H9 (cell line): ENCODE data around the gene PEX5. TPM values are rescaled to one million over a fixed set of nuclear protein-coding genes. Genes with fewer than 3 reads are reported as not detected.

Experiments
- DNase-seq: peaks from one replicate; pipeline ENCODE4 v3.0.0-alpha.2; 2017
- H2AFZ ChIP-seq: one replicate; pipeline ENCODE4 v1.6.1; 2013; ENCODE audit warnings: mild to moderate bottlenecking, low read length, control low read depth, moderate library complexity
- H2AK5ac ChIP-seq: 2 replicates; pipeline ENCODE4 v1.6.1; 2013; ENCODE audit warnings: low read length, control low read depth, mixed read lengths; ENCODE audit not compliant: insufficient read length
- H2BK120ac ChIP-seq: one replicate; pipeline ENCODE4 v1.6.1; 2013; ENCODE audit warnings: low read depth, mild to moderate bottlenecking, low read length, control low read depth, inconsistent platforms; ENCODE audit not compliant: poor library complexity, severe bottlenecking
- H2BK12ac ChIP-seq: 2 replicates; pipeline ENCODE4 v1.6.1; 2013; ENCODE audit warnings: low read length, control low read depth, mixed read lengths, low read depth; ENCODE audit not compliant: insufficient read length
- H2BK15ac ChIP-seq: 2 replicates; pipeline ENCODE4 v1.6.1; 2013; ENCODE audit warnings: low read depth, low read length, control low read depth
- H2BK20ac ChIP-seq: one replicate; pipeline ENCODE4 v1.6.1; 2013; ENCODE audit warnings: low read depth, mild to moderate bottlenecking, low read length, control low read depth, inconsistent platforms; ENCODE audit not compliant: poor library complexity, severe bottlenecking
- H2BK5ac ChIP-seq: 2 replicates; pipeline ENCODE4 v1.6.1; 2013; ENCODE audit warnings: low read length, control low read depth, mixed read lengths; ENCODE audit not compliant: insufficient read length
- H3K14ac ChIP-seq: 2 replicates; pipeline ENCODE4 v1.6.1; 2013; ENCODE audit warnings: low read length, control low read depth; ENCODE audit not compliant: insufficient read depth
- H3K18ac ChIP-seq: 2 replicates; pipeline ENCODE4 v1.6.1; 2013; ENCODE audit warnings: low read depth, mild to moderate bottlenecking, mixed read lengths, low read length, control low read depth; ENCODE audit not compliant: insufficient read length
- H3K23ac ChIP-seq: 2 replicates; pipeline ENCODE4 v1.6.1; 2013; ENCODE audit warnings: low read length, control low read depth, mixed read lengths, low read depth; ENCODE audit not compliant: insufficient read length
- H3K23me2 ChIP-seq: 2 replicates; pipeline ENCODE4 v1.6.1; 2013; ENCODE audit warnings: low read depth, mild to moderate bottlenecking, mixed read lengths, low read length, control low read depth; ENCODE audit not compliant: insufficient read length, poor library complexity, severe bottlenecking
- H3K27ac ChIP-seq: 2 replicates; pipeline ENCODE4 v1.5.1; 2013; ENCODE audit warnings: low read length, control low read depth, mixed read lengths, low read depth; ENCODE audit not compliant: insufficient read length
- H3K27me3 ChIP-seq: 2 replicates; pipeline ENCODE4 v1.6.1; 2013; ENCODE audit warnings: low read length, control low read depth, inconsistent platforms; ENCODE audit not compliant: insufficient read depth
- H3K4ac ChIP-seq: 2 replicates; pipeline ENCODE4 v1.6.1; 2013; ENCODE audit warnings: low read depth, mild to moderate bottlenecking, control low read depth, inconsistent platforms, low read length, moderate library complexity
- H3K4me1 ChIP-seq: 2 replicates; pipeline ENCODE4 v1.6.1; 2013; ENCODE audit warnings: low read length, control low read depth, inconsistent platforms; ENCODE audit not compliant: insufficient read depth
- H3K4me2 ChIP-seq: 2 replicates; pipeline ENCODE4 v1.6.1; 2013; ENCODE audit warnings: low read length, control low read depth, mixed read lengths; ENCODE audit not compliant: insufficient read length, insufficient read depth
- H3K56ac ChIP-seq: 2 replicates; pipeline ENCODE4 v1.6.1; 2013; ENCODE audit warnings: low read depth, mild to moderate bottlenecking, mixed read lengths, low read length, control low read depth; ENCODE audit not compliant: insufficient read length
- H3K79me1 ChIP-seq: 2 replicates; pipeline ENCODE4 v1.6.1; 2013; ENCODE audit warnings: low read depth, mild to moderate bottlenecking, moderate library complexity, low read length, control low read depth, inconsistent platforms; ENCODE audit not compliant: insufficient read depth, poor library complexity, severe bottlenecking
- H3K79me2 ChIP-seq: 2 replicates; pipeline ENCODE4 v1.6.1; 2013; ENCODE audit warnings: low read length, control low read depth, inconsistent platforms; ENCODE audit not compliant: insufficient read depth
- H3K9ac ChIP-seq: 2 replicates; pipeline ENCODE4 v1.6.1; 2013; ENCODE audit warnings: low read length, control low read depth, mixed read lengths; ENCODE audit not compliant: insufficient read length; ENCODE audit errors: extremely low read depth
- H3K9me3 ChIP-seq: one replicate; pipeline ENCODE4 v1.6.1; 2013; ENCODE audit warnings: low read depth, low read length, inconsistent platforms; ENCODE audit not compliant: control insufficient read depth
- H3T11ph ChIP-seq: one replicate; pipeline ENCODE4 v1.6.1; 2013; ENCODE audit warnings: mild to moderate bottlenecking, low read length, control low read depth, inconsistent platforms
- H4K20me1 ChIP-seq: one replicate; pipeline ENCODE4 v1.6.1; 2013; ENCODE audit not compliant: control insufficient read depth, insufficient read length, insufficient read depth
- H4K5ac ChIP-seq: 2 replicates; pipeline ENCODE4 v1.6.1; 2013; ENCODE audit warnings: low read depth, mild to moderate bottlenecking, mixed read lengths, low read length, control low read depth; ENCODE audit not compliant: insufficient read length
- H4K8ac ChIP-seq: replicated peaks from 2 replicates; pipeline ENCODE4 v1.6.1; 2013; ENCODE audit warnings: low read length, control low read depth, mixed read lengths, low read depth; ENCODE audit not compliant: insufficient read length
- H4K91ac ChIP-seq: 2 replicates; pipeline ENCODE4 v1.6.1; 2013; ENCODE audit warnings: low read depth, mild to moderate bottlenecking, moderate library complexity, mixed read lengths, low read length, control low read depth; ENCODE audit not compliant: insufficient read length
- H3K27ac Mint-ChIP-seq, 3 experiments: 2 replicates in 2 of 3; 3 replicates in 1 of 3; pipeline ENCODE4 v1.8.0; 2020 to 2021; ENCODE audit warnings: mixed read lengths in 3 of 3, mild to moderate bottlenecking in 1 of 3, moderate library complexity in 1 of 3
- H3K27me3 Mint-ChIP-seq: 2 replicates; pipeline ENCODE4 v1.8.0; 2021; ENCODE audit warnings: low read depth, mild to moderate bottlenecking, moderate library complexity, mixed read lengths
- H3K36me3 Mint-ChIP-seq, 3 experiments: 2 replicates in 2 of 3; 3 replicates in 1 of 3; pipeline ENCODE4 v1.8.0; 2020 to 2021; ENCODE audit warnings: low read depth in 3 of 3, mixed read lengths in 3 of 3; ENCODE audit not compliant: insufficient read depth in 1 of 3
- H3K4me1 Mint-ChIP-seq, 2 experiments: 2 replicates each; pipeline ENCODE4 v1.8.0; 2020; ENCODE audit warnings: mixed read lengths in 2 of 2
- H3K4me3 Mint-ChIP-seq, 2 experiments: 2 replicates in 1 of 2; 3 replicates in 1 of 2; pipeline ENCODE4 v1.8.0; 2020 to 2021; ENCODE audit warnings: mild to moderate bottlenecking in 2 of 2, mixed read lengths in 2 of 2, moderate library complexity in 1 of 2
- H3K9me3 Mint-ChIP-seq, 2 experiments: 2 replicates in 1 of 2; 3 replicates in 1 of 2; pipeline ENCODE4 v1.8.0; 2020; ENCODE audit warnings: mild to moderate bottlenecking in 2 of 2, mixed read lengths in 2 of 2, moderate library complexity in 1 of 2
- WGBS: extraction: QIAGEN DNeasy Blood & Tissue Kit; methylation state at CpG from one replicate; pipeline ENCODE4 v1.1.7; 2013; ENCODE audit warnings: missing lambda C conversion rate, low lambda C conversion rate, mixed read lengths; ENCODE audit not compliant: insufficient read length; ENCODE audit errors: extremely low coverage; 5-methylcytosine and 5-hydroxymethylcytosine counted together
- total RNA-seq: library from RNA; stranded (reverse); gene quantifications from 2 replicates; pipeline ENCODE4 v1.2.1, GENCODE V29; 2021
- TF ChIP-seq, protein P1 (sequence below): fragments of 200-600 bp; sonication (generic); conservative IDR thresholded peaks from 3 replicates; pipeline ENCODE4 v1.8.0; 2021; ENCODE audit warnings: antibody characterized with exemption, mild to moderate bottlenecking

Gene PEX5
- total RNA-seq, 1 experiment from 2014 or later, result 40.5 TPM

DNA sequence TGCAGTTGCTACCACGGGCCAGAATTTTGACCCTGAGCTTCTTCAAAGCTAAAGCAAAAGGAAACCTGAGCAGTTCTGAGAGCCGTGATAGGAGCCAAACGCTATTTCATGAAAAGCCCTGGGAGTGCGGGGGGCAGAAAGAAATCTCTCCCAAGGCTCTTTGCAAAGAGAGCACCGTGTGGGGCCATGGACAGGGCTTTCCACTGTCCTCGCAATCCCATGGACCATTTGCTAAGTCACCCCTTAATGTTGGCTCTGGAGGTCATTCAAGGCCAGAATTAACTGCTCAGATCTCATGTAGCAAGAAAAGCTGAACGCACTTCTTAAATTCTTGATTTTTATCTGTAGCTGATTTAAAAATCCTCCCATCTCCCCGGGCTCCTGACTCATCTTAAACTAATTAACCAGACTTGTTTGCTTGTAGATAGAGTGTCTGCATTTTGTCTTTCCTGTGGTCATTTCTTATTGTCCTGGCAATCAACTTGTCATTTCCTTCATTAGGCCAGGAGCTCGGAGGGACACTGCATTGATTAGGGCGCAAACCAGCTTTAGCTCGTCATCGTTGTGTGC is 34.5 kb upstream of the PEX5 start:
- Histone ChIP-seq H3K56ac (no peak overlapping the region), H2BK120ac (no peak overlapping the region), H3K14ac (no peak overlapping the region), H2BK5ac (no peak overlapping the region), H4K20me1 (no peaks in the 10 kb centered on the region), H3K23ac (no peak overlapping the region), H2BK15ac (no peak overlapping the region), H3K23me2 (no peaks in the 10 kb centered on the region), H3K9ac (no peak overlapping the region), H2AK5ac (no peak overlapping the region), H3K9me3 (no peaks in the 10 kb centered on the region), H3T11ph (no peak overlapping the region), H3K79me2 (no peaks in the 10 kb centered on the region), H3K27ac (no peak overlapping the region), H3K79me1 (no peaks in the 10 kb centered on the region), H3K4me2 (no peak overlapping the region), H3K18ac (no peak overlapping the region), H2BK12ac (no peak overlapping the region), H4K5ac (no peak overlapping the region), H2AFZ (no peak overlapping the region), H4K91ac (no peak overlapping the region), H3K4ac (no peak overlapping the region), H3K4me1 (no peaks in the 10 kb centered on the region), H3K27me3 (no peaks in the 10 kb centered on the region), H2BK20ac (no peak overlapping the region), H4K8ac (no peak overlapping the region)
- no peaks in the 10 kb centered on the region for H3K9me3 Mint-ChIP-seq
- H3K36me3 Mint-ChIP-seq, result peaks cover 0 to 14% (median 13%) of the 10 kb centered on the region in 3 experiments; a peak in 6 of 7 replicates
- H3K27me3 Mint-ChIP-seq, result no peaks in the 10 kb centered on the region; the same call in 1 of the 2 replicates
- H3K27ac Mint-ChIP-seq, result no peak overlapping the region
- no CpG with 5 or more reads among the region's 12 CpGs for WGBS
- H3K4me3 Mint-ChIP-seq, result no peak overlapping the region
- TF ChIP-seq, protein P1, sequence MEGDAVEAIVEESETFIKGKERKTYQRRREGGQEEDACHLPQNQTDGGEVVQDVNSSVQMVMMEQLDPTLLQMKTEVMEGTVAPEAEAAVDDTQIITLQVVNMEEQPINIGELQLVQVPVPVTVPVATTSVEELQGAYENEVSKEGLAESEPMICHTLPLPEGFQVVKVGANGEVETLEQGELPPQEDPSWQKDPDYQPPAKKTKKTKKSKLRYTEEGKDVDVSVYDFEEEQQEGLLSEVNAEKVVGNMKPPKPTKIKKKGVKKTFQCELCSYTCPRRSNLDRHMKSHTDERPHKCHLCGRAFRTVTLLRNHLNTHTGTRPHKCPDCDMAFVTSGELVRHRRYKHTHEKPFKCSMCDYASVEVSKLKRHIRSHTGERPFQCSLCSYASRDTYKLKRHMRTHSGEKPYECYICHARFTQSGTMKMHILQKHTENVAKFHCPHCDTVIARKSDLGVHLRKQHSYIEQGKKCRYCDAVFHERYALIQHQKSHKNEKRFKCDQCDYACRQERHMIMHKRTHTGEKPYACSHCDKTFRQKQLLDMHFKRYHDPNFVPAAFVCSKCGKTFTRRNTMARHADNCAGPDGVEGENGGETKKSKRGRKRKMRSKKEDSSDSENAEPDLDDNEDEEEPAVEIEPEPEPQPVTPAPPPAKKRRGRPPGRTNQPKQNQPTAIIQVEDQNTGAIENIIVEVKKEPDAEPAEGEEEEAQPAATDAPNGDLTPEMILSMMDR, result no peak
- H3K4me1 Mint-ChIP-seq, result no peaks in the 10 kb centered on the region
- DNase-seq, result no peak
